Measurements from ENCODE around the gene CBX8.

- TF ChIP-seq CTCF (IDR thresholded peaks at IDR 0.05): no peak
- TF ChIP-seq POLR2A (IDR thresholded peaks at IDR 0.05): no peak
Observed at GRCh38 chr17:79801156-79802038, 4.5 kb upstream of the CBX8 start.

Data from lower leg skin (tissue), 3 donors.